H54 (cell line): ENCODE measurements around the gene SNHG17.
"Not testable (repeated sequence)": the region's sequence is repeated elsewhere in the genome, so short reads cannot be mapped to it uniquely, and the experiment has no call there.

Experiments used
- DNase-seq: peaks from one replicate; pipeline ENCODE4 v3.0.0; 2011; ENCODE audit warnings: low spot score, mixed read lengths; ENCODE audit not compliant: insufficient read length
- FAIRE-seq: peaks from 3 replicates; lab custom pipeline; 2011; peaks lifted over from hg19 to GRCh38; lab: Jason Lieb, UNC
- POLR2A ChIP-seq: IDR thresholded peaks from 2 replicates; pipeline ENCODE4 v1.6.1; 2011; ENCODE audit warnings: low read depth, mild to moderate bottlenecking, low read length

The SNHG17 gene

DNA sequence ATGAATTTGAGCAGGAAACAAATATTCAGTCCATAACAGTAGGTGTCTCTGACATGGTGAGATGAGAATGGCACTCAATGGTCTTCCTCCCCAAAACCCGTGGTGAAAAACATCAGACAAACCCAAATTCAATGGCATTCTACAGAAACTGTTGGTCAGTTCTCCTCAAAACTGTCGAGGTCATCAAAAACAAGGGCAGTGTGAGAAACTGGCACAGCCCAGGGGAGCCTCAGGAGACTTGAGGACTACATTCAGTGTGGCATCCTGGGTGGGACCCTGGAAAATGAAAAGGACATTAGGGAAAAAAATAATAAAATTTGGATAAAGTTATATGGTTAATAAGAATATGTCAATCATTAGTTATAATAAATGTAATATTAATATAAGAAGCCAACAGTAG is 48.3 kb downstream of the SNHG17 start:
- FAIRE-seq, result no peak
- DNase-seq, result no peak
- no peak for TF ChIP-seq POLR2A

DNA sequence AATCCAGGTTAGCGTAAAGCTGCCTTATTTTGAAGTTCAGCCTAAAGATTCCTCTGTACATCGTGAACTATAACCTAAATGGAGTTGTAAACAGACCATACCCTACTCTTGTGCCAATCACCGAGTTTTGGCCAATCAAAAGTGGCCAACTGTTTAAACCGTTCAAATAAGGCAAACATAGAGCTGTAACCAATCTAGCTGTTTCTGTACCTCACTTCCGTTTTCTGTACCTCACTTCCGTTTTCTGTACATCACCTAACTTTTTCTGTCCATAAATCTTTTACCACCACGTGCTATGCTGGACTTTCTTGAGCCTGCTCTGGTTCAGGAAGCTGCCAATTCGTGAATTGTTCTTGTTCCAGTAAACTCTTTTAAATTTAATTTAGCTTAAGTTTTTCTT is 49.1 kb downstream of the SNHG17 start:
- no peak for TF ChIP-seq POLR2A
- FAIRE-seq (no peak), DNase-seq (no peak)

DNA sequence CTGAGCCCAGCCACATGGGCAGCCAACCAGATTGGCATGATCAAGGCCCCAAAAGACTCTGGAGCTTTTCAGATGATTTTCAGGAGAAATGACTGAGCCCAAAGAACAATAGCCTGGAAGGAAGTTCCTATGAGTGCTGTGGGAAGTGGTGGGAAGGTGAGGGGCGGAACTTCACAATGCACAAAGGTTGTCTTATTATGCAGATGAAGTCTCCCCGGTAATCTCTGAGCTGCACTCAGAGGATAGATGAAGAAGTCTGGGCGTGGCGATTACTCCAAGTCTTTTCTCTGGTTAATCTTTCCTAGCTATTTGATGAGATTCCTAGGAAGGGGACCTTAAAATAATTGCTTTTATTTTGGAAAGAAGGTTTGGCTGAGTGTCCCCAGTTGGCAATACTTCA is 52.0 kb downstream of the SNHG17 start:
- FAIRE-seq (no peak), DNase-seq (no peak)
- no peak for TF ChIP-seq POLR2A

DNA sequence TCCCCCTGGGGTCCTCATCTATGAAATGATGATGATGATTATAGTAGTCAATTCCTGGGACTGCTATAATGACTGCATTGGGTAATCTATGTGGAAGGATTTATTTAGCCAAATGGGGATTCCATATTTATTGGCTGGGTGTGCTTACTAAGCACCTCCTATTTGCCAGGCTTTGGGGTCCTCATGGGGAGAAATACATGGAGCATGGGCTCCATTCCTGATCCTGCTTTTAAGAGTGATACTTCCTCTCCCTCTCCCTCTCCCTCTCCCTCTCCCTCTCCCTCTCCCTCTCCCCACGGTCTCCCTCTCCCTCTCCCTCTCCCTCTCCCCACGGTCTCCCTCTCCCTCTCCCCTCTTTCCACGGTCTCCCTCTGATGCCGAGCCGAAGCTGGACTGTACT is 57.3 kb downstream of the SNHG17 start:
- not testable (repeated sequence) for FAIRE-seq, DNase-seq

DNA sequence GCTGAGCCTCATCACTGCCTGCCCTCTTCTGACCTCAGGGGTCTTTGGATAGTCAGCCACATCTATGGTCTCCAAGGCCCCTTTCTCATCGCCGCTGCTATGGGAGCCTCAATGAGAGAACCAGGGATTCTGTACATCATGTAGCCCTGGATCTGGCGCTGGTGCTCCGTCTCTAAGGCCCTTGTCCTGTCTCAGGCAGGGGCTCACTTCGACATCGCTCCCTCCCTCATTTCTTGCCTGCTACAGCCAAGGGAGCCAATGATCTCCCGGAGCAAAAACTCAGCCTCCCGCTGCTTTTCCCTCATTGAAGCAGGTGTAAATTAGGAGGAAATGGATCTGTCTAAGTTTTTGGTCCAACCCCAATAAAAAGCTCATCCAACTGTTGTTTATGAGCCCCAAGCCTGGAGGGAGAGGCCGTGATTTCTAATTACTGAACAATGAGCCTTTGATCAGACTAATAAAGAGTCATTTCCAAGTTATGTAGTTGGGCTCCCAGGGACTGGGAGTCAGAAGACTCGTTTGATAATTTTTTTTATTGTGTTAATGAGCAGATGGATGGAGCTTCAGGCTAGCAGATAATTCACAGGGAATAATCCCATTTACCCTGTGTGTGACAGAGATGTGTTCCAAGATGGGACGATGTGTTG is 58.0 kb downstream of the SNHG17 start:
- no peak for FAIRE-seq
- no peak for TF ChIP-seq POLR2A
- DNase-seq, result no peak

DNA sequence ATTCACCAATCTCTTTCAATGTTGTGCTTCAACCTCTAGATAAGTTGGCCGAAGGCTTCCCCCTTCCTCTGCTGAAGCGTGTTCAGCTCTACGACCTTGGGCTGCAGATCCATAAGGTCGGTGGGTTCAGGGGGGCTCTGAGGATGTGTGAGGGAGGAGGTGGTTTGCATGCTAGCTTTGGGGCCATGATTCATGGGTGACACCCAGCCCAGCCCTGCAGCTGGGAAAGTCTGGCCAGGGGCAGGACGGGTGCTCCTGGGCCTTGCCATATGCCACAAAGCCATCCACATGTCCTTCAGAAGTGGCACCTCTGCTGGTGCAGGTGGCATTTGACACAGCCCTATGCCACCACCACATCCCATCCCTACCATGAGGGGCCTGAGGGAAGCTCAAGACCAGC is 61.2 kb downstream of the SNHG17 start:
- FAIRE-seq (no peak), DNase-seq (no peak)
- TF ChIP-seq POLR2A, result no peak

DNA sequence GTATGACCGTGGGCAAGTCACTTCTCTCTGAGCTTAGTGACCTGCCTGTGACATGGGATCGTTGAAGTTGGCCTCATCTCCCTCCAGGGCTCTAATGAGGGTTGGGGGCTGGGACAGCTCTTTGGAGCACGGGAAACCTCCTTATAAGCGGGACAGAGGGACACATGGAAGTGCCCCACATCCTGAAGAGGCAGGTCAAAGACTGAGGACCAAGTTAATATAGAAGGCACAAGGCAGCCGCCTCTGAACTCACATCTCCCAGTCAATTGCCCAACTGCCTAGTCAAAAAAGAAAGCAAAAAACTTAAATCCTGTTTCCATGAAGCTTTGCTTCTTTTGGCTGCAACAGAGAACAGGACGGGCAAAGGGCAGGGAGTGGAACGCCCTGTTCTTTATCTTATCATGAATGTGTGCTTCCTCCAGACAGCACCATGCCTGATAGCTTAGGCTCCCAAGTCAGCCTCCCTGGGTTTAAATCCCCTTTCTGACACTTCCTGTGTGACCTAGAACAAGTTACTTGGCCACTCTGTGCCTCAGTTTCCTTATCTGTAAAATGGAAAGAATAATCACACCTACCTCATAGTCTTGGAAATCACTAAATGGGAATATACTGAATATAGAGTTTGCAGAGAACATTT is 61.8 kb downstream of the SNHG17 start:
- FAIRE-seq (no peak), DNase-seq (no peak)
- TF ChIP-seq POLR2A, result no peak

DNA sequence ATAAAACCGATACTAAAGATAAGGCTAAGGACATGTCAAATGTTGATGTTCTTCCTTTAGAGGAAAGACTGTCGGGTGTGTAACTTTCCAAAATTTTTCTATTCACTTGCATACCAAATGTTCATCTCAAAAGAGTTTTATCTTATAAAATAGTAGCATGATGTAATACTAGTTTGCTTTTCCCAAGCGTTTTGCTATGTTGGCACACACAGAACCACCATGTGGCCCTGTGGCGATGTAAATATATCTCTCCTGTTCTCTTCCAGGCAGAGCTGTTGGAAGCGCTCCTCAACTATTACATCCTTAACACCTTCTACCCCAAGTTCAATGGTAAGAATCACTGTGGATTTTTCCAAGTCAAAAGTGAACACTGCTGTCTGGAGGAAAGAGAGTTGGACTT is 62.3 kb downstream of the SNHG17 start:
- DNase-seq (no peak), FAIRE-seq (no peak)
- no peak for TF ChIP-seq POLR2A
